Endothelial cell of umbilical vein (primary cell): ENCODE measurements around the gene CEP63.

Experiments used
- CTCF ChIP-seq, 2 donors: IDR thresholded peaks; 1 replicate in 1 of 2; 2 replicates in 1 of 2; pipeline ENCODE4 v1.5.1; 2011; ENCODE audit warnings: low read length in 2 of 2, mild to moderate bottlenecking in 2 of 2, moderate library complexity in 2 of 2, control low read depth in 1 of 2, inconsistent platforms in 1 of 2, low read depth in 1 of 2; ENCODE audit not compliant: insufficient read depth in 1 of 2; ENCODE audit errors: extremely low read depth in 1 of 2
- POLR2AphosphoS5 ChIP-seq: IDR thresholded peaks from 2 replicates; pipeline ENCODE4 v1.6.1; 2012; ENCODE audit warnings: low read depth, mild to moderate bottlenecking, control low read depth, low read length, moderate library complexity; ENCODE audit not compliant: insufficient read depth
- TF ChIP-seq, protein P1 (sequence below): IDR thresholded peaks from 2 replicates; pipeline ENCODE4 v1.6.1; 2011; ENCODE audit not compliant: insufficient read depth, insufficient read length

DNA sequence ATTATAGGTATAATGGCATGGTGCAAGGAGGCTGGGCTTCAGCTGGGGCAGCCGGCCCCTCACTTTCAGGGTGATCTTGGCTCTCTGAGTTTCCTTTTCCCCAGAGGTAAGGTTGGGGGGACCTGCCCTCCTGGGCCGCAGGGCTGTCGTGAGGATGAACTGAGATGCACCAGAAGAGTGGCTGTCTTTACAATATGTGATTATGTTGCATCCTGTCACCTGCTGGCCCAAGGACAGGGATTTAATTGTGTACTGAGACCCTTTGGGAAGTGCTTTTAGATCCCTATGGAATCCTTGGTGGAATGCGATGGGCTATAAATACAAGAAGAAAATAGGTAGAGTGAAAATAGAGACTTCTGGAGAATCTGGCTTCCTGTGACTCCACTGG, 22.2 kb upstream of the CEP63 start:
- TF ChIP-seq POLR2AphosphoS5 (no peak), CTCF (IDR thresholded peaks at IDR 0.05; ENCODE audit: extremely low read depth in 1 of 2, insufficient read depth in 1 of 2, low read depth in 1 of 2, low read length in 2 of 2) (no peak)
- TF ChIP-seq, protein P1, sequence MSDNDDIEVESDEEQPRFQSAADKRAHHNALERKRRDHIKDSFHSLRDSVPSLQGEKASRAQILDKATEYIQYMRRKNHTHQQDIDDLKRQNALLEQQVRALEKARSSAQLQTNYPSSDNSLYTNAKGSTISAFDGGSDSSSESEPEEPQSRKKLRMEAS = no peak
